ENCODE measurements around the gene TFCP2. TPM values are rescaled to one million over a fixed set of nuclear protein-coding genes. Genes with fewer than 3 reads are reported as not detected.

Gene TFCP2
- total RNA-seq, 4 donors from 2014 or later, result 12.3 to 16.6 (median 14.2) TPM

DNA sequence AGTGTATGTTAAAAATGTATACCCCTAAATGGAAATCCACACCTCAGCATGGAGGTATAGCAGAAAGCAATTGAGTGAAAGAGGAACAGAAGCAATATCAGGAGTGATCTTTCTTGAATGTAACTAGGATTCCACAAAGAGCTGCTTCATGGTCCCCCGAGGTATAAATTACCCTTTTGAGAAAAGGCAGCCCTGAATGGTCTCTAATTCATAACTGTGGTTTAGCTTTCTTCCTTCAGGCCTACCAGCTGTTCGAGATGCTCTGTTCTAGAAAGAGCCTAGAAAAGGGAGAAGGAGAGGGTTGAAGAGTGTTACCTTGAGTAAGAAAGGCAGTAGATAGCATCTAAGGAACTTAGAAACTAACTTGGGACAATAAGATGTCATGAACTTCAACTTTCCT is 46.6 kb downstream of the TFCP2 start:
- WGBS, 2 donors (ENCODE audit: low coverage in 1 of 2), result 93 to 94% methylated on average over 2 of the region's 2 CpGs
- no peak for TF ChIP-seq POLR2A (IDR thresholded peaks at IDR 0.05)
- TF ChIP-seq, protein P1, sequence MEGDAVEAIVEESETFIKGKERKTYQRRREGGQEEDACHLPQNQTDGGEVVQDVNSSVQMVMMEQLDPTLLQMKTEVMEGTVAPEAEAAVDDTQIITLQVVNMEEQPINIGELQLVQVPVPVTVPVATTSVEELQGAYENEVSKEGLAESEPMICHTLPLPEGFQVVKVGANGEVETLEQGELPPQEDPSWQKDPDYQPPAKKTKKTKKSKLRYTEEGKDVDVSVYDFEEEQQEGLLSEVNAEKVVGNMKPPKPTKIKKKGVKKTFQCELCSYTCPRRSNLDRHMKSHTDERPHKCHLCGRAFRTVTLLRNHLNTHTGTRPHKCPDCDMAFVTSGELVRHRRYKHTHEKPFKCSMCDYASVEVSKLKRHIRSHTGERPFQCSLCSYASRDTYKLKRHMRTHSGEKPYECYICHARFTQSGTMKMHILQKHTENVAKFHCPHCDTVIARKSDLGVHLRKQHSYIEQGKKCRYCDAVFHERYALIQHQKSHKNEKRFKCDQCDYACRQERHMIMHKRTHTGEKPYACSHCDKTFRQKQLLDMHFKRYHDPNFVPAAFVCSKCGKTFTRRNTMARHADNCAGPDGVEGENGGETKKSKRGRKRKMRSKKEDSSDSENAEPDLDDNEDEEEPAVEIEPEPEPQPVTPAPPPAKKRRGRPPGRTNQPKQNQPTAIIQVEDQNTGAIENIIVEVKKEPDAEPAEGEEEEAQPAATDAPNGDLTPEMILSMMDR (IDR thresholded peaks at IDR 0.05), result no peak
- TF ChIP-seq EP300 (IDR thresholded peaks at IDR 0.05), result no peak
- no peak for TF ChIP-seq POLR2AphosphoS5 (IDR thresholded peaks at IDR 0.05)
- peaks cover 0 to 13% of the 10 kb centered on the region in 2 donors for H3K36me3 ChIP-seq
- H3K4me1 ChIP-seq, result no peaks in the 10 kb centered on the region
- no peaks in the 10 kb centered on the region for H3K27me3 ChIP-seq
- H3K4me3 ChIP-seq, result no peak overlapping the region
- H3K9me3 ChIP-seq, result no peaks in the 10 kb centered on the region
- ATAC-seq, result no peak
- H3K27ac ChIP-seq, result no peak overlapping the region

DNA sequence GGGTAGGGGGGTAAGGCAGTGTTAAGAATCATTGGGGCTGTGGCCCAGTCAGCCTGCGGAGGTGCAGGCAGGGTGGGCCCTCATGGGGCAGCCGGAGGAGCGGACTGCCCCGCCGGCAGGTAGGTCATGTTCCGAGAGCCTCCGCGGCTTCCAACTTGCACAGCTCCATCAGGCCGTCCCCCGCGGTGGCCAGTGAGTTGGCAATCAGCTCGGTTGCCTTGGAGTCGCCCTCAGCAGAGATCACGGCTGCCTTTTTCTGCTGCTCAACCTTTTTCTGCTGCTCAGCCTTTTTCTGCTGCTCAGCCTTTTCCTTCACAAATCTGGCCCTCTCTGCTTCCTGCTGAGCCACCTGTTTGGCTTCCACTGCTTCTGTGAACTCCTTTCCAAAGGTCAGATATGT is 48.4 kb downstream of the TFCP2 start:
- no peaks in the 10 kb centered on the region for H3K9me3 ChIP-seq
- H3K4me1 ChIP-seq, result no peaks in the 10 kb centered on the region
- peaks cover 0 to 13% of the 10 kb centered on the region in 2 donors for H3K36me3 ChIP-seq
- no peak overlapping the region for H3K27ac ChIP-seq
- ATAC-seq, result no peak
- no peak for TF ChIP-seq EP300 (IDR thresholded peaks at IDR 0.05)
- TF ChIP-seq, protein P1 (IDR thresholded peaks at IDR 0.05), result no peak
- TF ChIP-seq POLR2A (IDR thresholded peaks at IDR 0.05), result no peak
- TF ChIP-seq POLR2AphosphoS5 (IDR thresholded peaks at IDR 0.05), result no peak
- WGBS, 2 donors (ENCODE audit: low coverage in 1 of 2), result 99 to 100% methylated on average over 4 to 11 of the region's 14 CpGs
- H3K4me3 ChIP-seq, result no peak overlapping the region
- H3K27me3 ChIP-seq, result no peaks in the 10 kb centered on the region

DNA sequence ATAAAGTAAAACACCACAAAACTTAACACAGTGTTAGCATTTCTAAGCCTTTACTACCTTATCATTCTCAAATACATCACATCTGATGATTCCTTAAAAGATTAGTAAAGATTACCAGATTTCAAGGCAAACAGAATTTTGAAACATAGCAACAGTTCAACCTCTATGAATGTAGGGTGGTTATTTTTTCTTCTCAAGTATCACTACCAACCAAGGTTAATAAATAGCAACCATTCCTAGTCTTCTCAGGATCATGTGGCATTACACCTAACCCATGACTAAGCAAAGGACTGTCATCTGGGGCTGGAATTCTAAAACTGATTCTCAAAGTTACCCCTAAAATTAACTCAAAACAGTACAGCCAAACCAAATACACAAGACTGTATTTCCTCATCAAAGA is 50.1 kb downstream of the TFCP2 start:
- no peaks in the 10 kb centered on the region for H3K4me1 ChIP-seq
- H3K27ac ChIP-seq, result no peak overlapping the region
- no peaks in the 10 kb centered on the region for H3K9me3 ChIP-seq
- H3K27me3 ChIP-seq, result no peaks in the 10 kb centered on the region
- H3K4me3 ChIP-seq, result no peak overlapping the region
- H3K36me3 ChIP-seq, result peaks cover 0 to 27% of the 10 kb centered on the region in 2 donors
- ATAC-seq, result no peak
- TF ChIP-seq POLR2A (IDR thresholded peaks at IDR 0.05) (no peak), EP300 (IDR thresholded peaks at IDR 0.05) (no peak), POLR2AphosphoS5 (IDR thresholded peaks at IDR 0.05) (no peak)
- TF ChIP-seq, protein P1 (IDR thresholded peaks at IDR 0.05), result no peak

DNA sequence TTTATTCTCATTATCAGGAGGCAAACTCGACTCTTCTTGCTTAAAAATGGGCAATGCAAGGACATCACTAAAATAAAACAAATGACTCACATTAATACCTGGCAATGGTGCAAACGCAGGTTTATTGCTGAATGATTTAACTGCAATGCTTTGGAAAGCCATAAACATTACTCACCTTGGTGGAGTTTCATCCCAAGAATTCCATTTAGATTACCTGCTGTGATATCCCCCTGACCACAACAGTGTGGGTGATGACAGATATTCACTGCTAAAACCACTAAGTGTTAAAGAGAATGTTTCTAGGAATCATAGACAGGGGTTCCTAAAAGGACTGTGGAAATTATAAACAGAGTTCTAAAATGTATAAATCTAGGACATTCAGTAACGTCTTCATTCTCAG is 54.2 kb downstream of the TFCP2 start:
- 87% methylated on average over 3 of the region's 3 CpGs for WGBS, 2 donors (ENCODE audit: low coverage in 1 of 2)
- Histone ChIP-seq H3K4me1 (no peaks in the 10 kb centered on the region), H3K27me3 (no peaks in the 10 kb centered on the region), H3K27ac (no peak overlapping the region), H3K36me3 (peaks cover 6 to 53% of the 10 kb centered on the region in 2 donors), H3K4me3 (no peak overlapping the region), H3K9me3 (no peaks in the 10 kb centered on the region)
- no peak for ATAC-seq
- TF ChIP-seq POLR2AphosphoS5 (IDR thresholded peaks at IDR 0.05) (no peak), EP300 (IDR thresholded peaks at IDR 0.05) (no peak), POLR2A (IDR thresholded peaks at IDR 0.05) (no peak)
- TF ChIP-seq, protein P1 (IDR thresholded peaks at IDR 0.05), result no peak

DNA sequence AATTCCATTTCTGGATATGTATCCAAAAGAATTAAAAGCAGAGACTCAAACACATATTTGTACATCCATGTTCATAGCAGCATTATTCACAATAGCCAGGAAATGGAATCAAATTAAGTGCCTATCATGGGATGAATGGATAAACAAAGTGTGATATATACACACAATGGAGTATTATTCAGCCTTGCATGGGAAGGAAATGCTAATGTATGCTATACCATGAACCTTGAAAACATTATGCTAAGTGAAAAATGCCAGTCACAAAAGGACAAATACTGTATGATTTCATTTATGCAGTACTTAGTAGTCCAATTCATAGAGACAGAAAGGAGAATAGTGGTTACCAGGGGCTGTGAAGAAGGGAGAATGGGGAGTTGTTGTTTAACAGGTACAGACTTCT is 57.4 kb downstream of the TFCP2 start:
- H3K4me3 ChIP-seq, result no peak overlapping the region
- H3K27me3 ChIP-seq, result no peaks in the 10 kb centered on the region
- no peak for ATAC-seq
- H3K9me3 ChIP-seq, result no peaks in the 10 kb centered on the region
- H3K36me3 ChIP-seq, result peaks cover 6 to 84% of the 10 kb centered on the region in 2 donors
- no peaks in the 10 kb centered on the region for H3K4me1 ChIP-seq
- H3K27ac ChIP-seq, result no peak overlapping the region
- TF ChIP-seq POLR2A (IDR thresholded peaks at IDR 0.05) (no peak), EP300 (IDR thresholded peaks at IDR 0.05) (no peak), POLR2AphosphoS5 (IDR thresholded peaks at IDR 0.05) (no peak)
- TF ChIP-seq, protein P1 (IDR thresholded peaks at IDR 0.05), result no peak
